Keratinocyte (primary cell): ENCODE results near the gene SRCIN1. TPM values are rescaled to one million over a fixed set of nuclear protein-coding genes. Genes with fewer than 3 reads are reported as not detected.
A peak's percentile ranks its signal among the peaks of the same experiment; 100 is the strongest.

Experiments
- DNase-seq: peaks from one replicate; pipeline ENCODE4 v3.0.0-alpha.2; 2011; ENCODE audit warnings: low read depth, missing footprints, low spot score
- FAIRE-seq: peaks from 2 replicates; lab custom pipeline; 2011; peaks lifted over from hg19 to GRCh38; lab: Jason Lieb, UNC
- H2AFZ ChIP-seq: 2 replicates; pipeline ENCODE4 v1.6.0; 2012; ENCODE audit warnings: low read length, control low read depth, inconsistent platforms; ENCODE audit not compliant: control insufficient read depth
- H3K27ac ChIP-seq: 2 replicates; pipeline ENCODE4 v1.5.1; 2011; ENCODE audit warnings: low read length; ENCODE audit not compliant: control insufficient read depth, insufficient read depth
- H3K27me3 ChIP-seq: 3 replicates; pipeline ENCODE4 v1.6.0; 2011; ENCODE audit warnings: low read length; ENCODE audit not compliant: control insufficient read depth, insufficient read depth; ENCODE audit errors: extremely low read depth
- H3K36me3 ChIP-seq, 2 experiments: 2 replicates in 1 of 2; 3 replicates in 1 of 2; pipeline ENCODE4 v1.5.1; 2011; ENCODE audit warnings: low read length in 2 of 2, mild to moderate bottlenecking in 1 of 2; ENCODE audit not compliant: control insufficient read depth in 2 of 2, insufficient read depth in 2 of 2; ENCODE audit errors: extremely low read depth in 1 of 2
- H3K4me1 ChIP-seq: 3 replicates; pipeline ENCODE4 v1.5.1; 2011; ENCODE audit warnings: low read length; ENCODE audit not compliant: control insufficient read depth, insufficient read depth; ENCODE audit errors: extremely low read depth
- H3K4me2 ChIP-seq: 3 replicates; pipeline ENCODE4 v1.6.0; 2011; ENCODE audit warnings: low read depth, low read length; ENCODE audit not compliant: control insufficient read depth, insufficient read depth; ENCODE audit errors: extremely low read depth
- H3K4me3 ChIP-seq, 3 experiments: fragments of 200-600 bp in 1 of 3; sonication (generic) in 1 of 3; 2 replicates in 2 of 3; 3 replicates in 1 of 3; pipeline ENCODE4 v1.5.1; 2011 to 2016; ENCODE audit warnings: low read length in 3 of 3, mild to moderate bottlenecking in 3 of 3, control low read depth in 2 of 3, inconsistent platforms in 1 of 3, low read depth in 1 of 3, mixed read lengths in 1 of 3, mixed run types in 1 of 3, moderate library complexity in 1 of 3; ENCODE audit not compliant: control insufficient read depth in 2 of 3, insufficient read depth in 2 of 3; ENCODE audit errors: extremely low read depth in 1 of 3
- H3K79me2 ChIP-seq: 2 replicates; pipeline ENCODE4 v1.6.0; 2012; ENCODE audit warnings: low read length; ENCODE audit not compliant: control insufficient read depth, insufficient read depth
- H3K9ac ChIP-seq: 3 replicates; pipeline ENCODE4 v1.6.0; 2011; ENCODE audit warnings: low read length; ENCODE audit not compliant: control insufficient read depth, insufficient read depth; ENCODE audit errors: extremely low read depth
- H3K9me1 ChIP-seq: 3 replicates; pipeline ENCODE4 v1.6.0; 2011; ENCODE audit warnings: low read length; ENCODE audit not compliant: control insufficient read depth, insufficient read depth; ENCODE audit errors: extremely low read depth
- H3K9me3 ChIP-seq: 2 replicates; pipeline ENCODE4 v1.5.1; 2012; ENCODE audit warnings: low read depth, low read length; ENCODE audit not compliant: control insufficient read depth
- H4K20me1 ChIP-seq: 3 replicates; pipeline ENCODE4 v1.6.0; 2011; ENCODE audit warnings: low read length; ENCODE audit not compliant: control insufficient read depth, insufficient read depth; ENCODE audit errors: extremely low read depth
- EZH2 ChIP-seq: IDR thresholded peaks from one replicate; pipeline ENCODE4 v1.6.1; 2012; ENCODE audit warnings: inconsistent platforms, mild to moderate bottlenecking, low read length, moderate library complexity
- dilution Hi-C: fragments of 300-500 bp; cut with MboI; formaldehyde crosslinking; loops from one replicate; pipeline ENCODE4 v1.7.0; 2020; ENCODE audit warnings: low sequenced_read_pairs; ENCODE audit not compliant: extremely low pct_ligation_motif_present
- polyA plus RNA-seq, 5 experiments: library from polyadenylated mRNA; depleted of rRNA in 3 of 5; stranded (reverse) in 3 of 5; stranded (forward) in 1 of 5; unstranded in 1 of 5; fragments of >200 nt; gene quantifications; 1 replicate in 1 of 5; 2 replicates in 3 of 5; 3 replicates in 1 of 5; pipeline versions ENCODE4 v1.2.1 to v1.2.3, GENCODE V29; 2011 to 2012; ENCODE audit warnings: missing spikeins in 2 of 5, low read depth in 1 of 5, low replicate concordance in 1 of 5
- TF ChIP-seq, protein P1 (sequence below), 3 experiments: IDR thresholded peaks in 1 of 3; conservative IDR thresholded peaks in 1 of 3; optimal IDR thresholded peaks in 1 of 3; 2 replicates in 2 of 3; 3 replicates in 1 of 3; pipeline versions ENCODE3 to v1.5.1; 2011; ENCODE audit warnings: low read length in 3 of 3, mild to moderate bottlenecking in 3 of 3, moderate library complexity in 2 of 3, control low read depth in 1 of 3, inconsistent platforms in 1 of 3; ENCODE audit not compliant: insufficient read depth in 2 of 3; ENCODE audit errors: extremely low read depth in 1 of 3

Gene SRCIN1
- polyA plus RNA-seq, 1 donor (not counting 4 experiments of a cell fraction or from before 2014, with no cell fraction given), result 0.37 TPM

DNA sequence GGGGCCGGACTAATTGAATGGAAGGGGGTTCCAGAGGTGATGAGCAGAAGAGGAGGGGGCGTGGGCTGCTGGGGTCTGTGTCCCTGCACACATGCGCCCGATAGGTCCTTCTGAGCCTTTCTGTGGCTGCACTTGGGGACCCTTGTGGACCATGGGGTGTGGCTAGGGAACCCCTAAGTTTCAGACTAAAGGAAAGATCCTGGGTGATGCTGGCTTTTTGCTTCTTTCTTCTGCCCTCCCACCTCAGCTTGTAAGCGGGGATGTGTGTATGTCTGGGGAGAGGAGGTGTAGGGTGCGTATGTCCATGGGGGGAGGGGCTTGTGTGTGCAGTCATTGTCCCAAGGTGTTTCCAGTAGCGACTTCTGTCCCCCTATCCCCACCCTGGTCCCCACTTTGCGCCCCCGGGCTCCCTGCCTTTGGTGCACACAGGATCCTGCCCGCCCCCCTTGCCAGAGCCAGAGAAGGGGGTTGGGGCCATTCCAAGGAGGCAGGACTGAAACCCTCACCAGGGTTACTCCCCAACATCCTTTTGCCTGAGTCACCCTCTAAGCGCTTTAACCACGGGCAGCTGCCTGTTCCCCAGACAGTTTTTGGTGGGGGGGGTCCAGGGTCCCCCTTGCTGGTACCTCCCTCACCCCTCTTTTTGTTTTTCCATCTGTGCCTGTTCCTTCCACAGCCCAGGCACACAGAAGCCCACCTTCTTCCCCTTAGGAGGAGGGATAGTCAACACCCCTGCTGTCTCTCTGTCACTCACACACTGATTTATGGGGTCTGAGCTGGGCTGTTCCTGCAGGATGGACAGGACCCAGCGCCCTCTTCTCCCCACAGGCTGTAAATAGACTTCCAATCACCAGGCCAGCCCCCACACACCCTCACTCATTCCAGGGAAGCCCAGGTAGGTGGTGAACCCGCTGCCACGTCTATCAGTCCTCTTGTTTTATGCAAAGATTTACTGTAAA lies 94.3 kb downstream of the SRCIN1 start:
- H3K27me3 ChIP-seq, result no peaks in the 10 kb centered on the region
- TF ChIP-seq, protein P1, sequence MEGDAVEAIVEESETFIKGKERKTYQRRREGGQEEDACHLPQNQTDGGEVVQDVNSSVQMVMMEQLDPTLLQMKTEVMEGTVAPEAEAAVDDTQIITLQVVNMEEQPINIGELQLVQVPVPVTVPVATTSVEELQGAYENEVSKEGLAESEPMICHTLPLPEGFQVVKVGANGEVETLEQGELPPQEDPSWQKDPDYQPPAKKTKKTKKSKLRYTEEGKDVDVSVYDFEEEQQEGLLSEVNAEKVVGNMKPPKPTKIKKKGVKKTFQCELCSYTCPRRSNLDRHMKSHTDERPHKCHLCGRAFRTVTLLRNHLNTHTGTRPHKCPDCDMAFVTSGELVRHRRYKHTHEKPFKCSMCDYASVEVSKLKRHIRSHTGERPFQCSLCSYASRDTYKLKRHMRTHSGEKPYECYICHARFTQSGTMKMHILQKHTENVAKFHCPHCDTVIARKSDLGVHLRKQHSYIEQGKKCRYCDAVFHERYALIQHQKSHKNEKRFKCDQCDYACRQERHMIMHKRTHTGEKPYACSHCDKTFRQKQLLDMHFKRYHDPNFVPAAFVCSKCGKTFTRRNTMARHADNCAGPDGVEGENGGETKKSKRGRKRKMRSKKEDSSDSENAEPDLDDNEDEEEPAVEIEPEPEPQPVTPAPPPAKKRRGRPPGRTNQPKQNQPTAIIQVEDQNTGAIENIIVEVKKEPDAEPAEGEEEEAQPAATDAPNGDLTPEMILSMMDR (optimal IDR thresholded peaks at IDR 0.05 in 1 of 3, IDR thresholded peaks at IDR 0.05 in 1 of 3, conservative IDR thresholded peaks at IDR 0.05 in 1 of 3; ENCODE audit: extremely low read depth in 1 of 3, insufficient read depth in 2 of 3, low read length in 3 of 3), result no peak
- no peak for TF ChIP-seq EZH2
- DNase-seq (no peak), FAIRE-seq (no peak)
- no peaks in the 10 kb centered on the region for H3K79me2 ChIP-seq
- H3K9ac ChIP-seq, result no peak overlapping the region
- peak overlapping the region; percentile 41 for H3K4me2 ChIP-seq
- no peak overlapping the region for H3K27ac ChIP-seq
- no peak overlapping the region for H2AFZ ChIP-seq
- H4K20me1 ChIP-seq, result peaks cover 3% of the 10 kb centered on the region
- no peaks in the 10 kb centered on the region for H3K9me3 ChIP-seq
- no peak overlapping the region for H3K4me3 ChIP-seq
- H3K9me1 ChIP-seq, result peaks cover 2% of the 10 kb centered on the region
- dilution Hi-C loops, result no loop called here
- peaks cover 14% of the 10 kb centered on the region for H3K4me1 ChIP-seq
- H3K36me3 ChIP-seq, result peaks cover 2 to 3% of the 10 kb centered on the region in 2 experiments

DNA sequence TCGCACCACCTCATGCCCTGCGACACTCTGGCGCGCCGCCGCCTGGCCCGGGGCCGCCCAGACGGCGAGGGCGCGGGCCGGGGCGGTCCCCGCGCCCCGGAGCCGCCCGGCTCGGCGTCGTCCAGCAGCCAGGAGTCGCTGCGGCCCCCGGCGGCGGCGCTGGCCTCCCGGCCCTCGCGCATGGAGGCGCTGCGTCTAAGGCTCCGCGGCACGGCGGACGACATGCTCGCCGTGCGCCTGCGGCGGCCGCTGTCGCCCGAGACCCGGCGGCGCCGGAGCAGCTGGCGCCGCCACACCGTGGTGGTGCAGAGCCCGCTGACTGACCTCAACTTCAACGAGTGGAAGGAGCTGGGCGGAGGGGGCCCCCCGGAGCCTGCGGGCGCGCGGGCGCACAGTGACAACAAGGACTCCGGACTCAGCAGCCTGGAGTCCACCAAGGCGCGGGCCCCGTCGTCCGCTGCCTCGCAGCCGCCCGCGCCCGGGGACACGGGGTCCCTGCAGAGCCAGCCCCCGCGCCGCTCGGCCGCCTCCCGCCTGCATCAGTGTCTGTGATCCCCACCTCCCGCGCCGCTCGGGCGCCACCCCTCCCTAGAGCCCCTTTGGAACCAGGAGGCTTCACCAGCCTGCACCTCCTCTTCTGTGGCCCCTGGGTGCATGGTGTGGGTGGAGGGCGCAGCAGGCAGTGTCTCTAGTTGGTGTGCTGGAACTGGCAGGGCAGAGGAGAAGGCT lies 95.2 kb downstream of the SRCIN1 start:
- Histone ChIP-seq H3K27me3 (no peaks in the 10 kb centered on the region), H2AFZ (no peak overlapping the region), H3K4me3 (no peak overlapping the region), H3K4me2 (no peak overlapping the region), H3K27ac (no peak overlapping the region), H3K9me3 (no peaks in the 10 kb centered on the region), H4K20me1 (peaks cover 3% of the 10 kb centered on the region), H3K9ac (no peak overlapping the region), H3K4me1 (peaks cover 14% of the 10 kb centered on the region), H3K9me1 (peaks cover 2% of the 10 kb centered on the region), H3K36me3 (peaks cover 6 to 10% of the 10 kb centered on the region in 2 experiments), H3K79me2 (no peaks in the 10 kb centered on the region)
- no peak for TF ChIP-seq EZH2
- TF ChIP-seq, protein P1 (optimal IDR thresholded peaks at IDR 0.05 in 1 of 3, IDR thresholded peaks at IDR 0.05 in 1 of 3, conservative IDR thresholded peaks at IDR 0.05 in 1 of 3; ENCODE audit: extremely low read depth in 1 of 3, insufficient read depth in 2 of 3, low read length in 3 of 3), result peak in 1 of 3 experiments; percentile 4
- no peak for DNase-seq
- dilution Hi-C loops, result no loop called here
- no peak for FAIRE-seq
